H1 (cell line): ENCODE measurements around the gene CLIP3. TPM values are rescaled to one million over a fixed set of nuclear protein-coding genes. Genes with fewer than 3 reads are reported as not detected.

ENCODE experiments used
- CTCF ChIA-PET: fragments of 300-600 bp; sonication (Branson Sonifier 250); formaldehyde crosslinking; loops from one replicate; lab custom pipeline; 2021; ENCODE audit not compliant: partially characterized antibody; lab: Charles Lee
- POLR2A ChIA-PET: fragments of 300-600 bp; sonication (Branson Sonifier 250); formaldehyde crosslinking; loops from one replicate; lab custom pipeline; 2021; ENCODE audit warnings: inconsistent platforms; ENCODE audit not compliant: partially characterized antibody; lab: Charles Lee
- DNase-seq, 2 experiments: peaks; one replicate each; pipeline versions ENCODE4 v3.0.0 to v3.0.0-alpha.2; 2010 to 2022; ENCODE audit warnings: low spot score in 2 of 2, low read depth in 1 of 2, mixed read lengths in 1 of 2
- FAIRE-seq: peaks from 2 replicates; lab custom pipeline; 2011; peaks lifted over from hg19 to GRCh38; lab: Jason Lieb, UNC
- H2AFZ ChIP-seq: 2 replicates; pipeline ENCODE4 v1.8.1; 2012; ENCODE audit warnings: low read length, inconsistent platforms
- H2AK5ac ChIP-seq: 2 replicates; pipeline ENCODE4 v1.6.1; 2013; ENCODE audit warnings: low read depth, low read length
- H2BK120ac ChIP-seq: replicated peaks from 2 replicates; pipeline ENCODE3; 2013; ENCODE audit warnings: low read depth, low read length, inconsistent platforms
- H2BK12ac ChIP-seq: 2 replicates; pipeline ENCODE4 v1.6.1; 2013; ENCODE audit warnings: low read depth, low read length
- H2BK15ac ChIP-seq: 2 replicates; pipeline ENCODE4 v1.6.1; 2013; ENCODE audit warnings: low read length
- H2BK20ac ChIP-seq: 2 replicates; pipeline ENCODE4 v1.6.1; 2013; ENCODE audit warnings: low read length
- H2BK5ac ChIP-seq: 2 replicates; pipeline ENCODE4 v1.6.1; 2013; ENCODE audit warnings: low read depth, low read length
- H3K14ac ChIP-seq: 2 replicates; pipeline ENCODE4 v1.6.1; 2013; ENCODE audit warnings: inconsistent platforms; ENCODE audit not compliant: insufficient read length
- H3K18ac ChIP-seq: 2 replicates; pipeline ENCODE4 v1.6.1; 2013; ENCODE audit warnings: low read length; ENCODE audit errors: extremely low read depth
- H3K23ac ChIP-seq: 2 replicates; pipeline ENCODE4 v1.6.1; 2013; ENCODE audit warnings: inconsistent platforms; ENCODE audit not compliant: insufficient read length
- H3K23me2 ChIP-seq: 2 replicates; pipeline ENCODE4 v1.6.1; 2013; ENCODE audit warnings: low read depth, low read length
- H3K27ac ChIP-seq: 2 replicates; pipeline ENCODE4 v1.6.1; 2011; ENCODE audit warnings: low read depth, low read length, inconsistent platforms
- H3K27me3 ChIP-seq, 4 experiments: replicated peaks in 1 of 4; 1 replicate in 1 of 4; 2 replicates in 3 of 4; pipeline versions ENCODE4 v1.6.1 to v1.8.1; 2011 to 2013; ENCODE audit warnings: low read length in 3 of 4, mild to moderate bottlenecking in 3 of 4, inconsistent platforms in 2 of 4, mixed read lengths in 2 of 4, moderate library complexity in 1 of 4; ENCODE audit not compliant: control insufficient read depth in 3 of 4, insufficient read depth in 3 of 4; ENCODE audit errors: extremely low read depth in 1 of 4
- H3K36me3 ChIP-seq, 4 experiments: 2 replicates each; pipeline versions ENCODE4 v1.6.1 to v1.8.1; 2011 to 2013; ENCODE audit warnings: mild to moderate bottlenecking in 4 of 4, low read length in 3 of 4, moderate library complexity in 2 of 4, control low read depth in 1 of 4, inconsistent platforms in 1 of 4; ENCODE audit not compliant: insufficient read depth in 4 of 4, control insufficient read depth in 2 of 4
- H3K4ac ChIP-seq: replicated peaks from 2 replicates; pipeline ENCODE3; 2013; ENCODE audit warnings: low read length, low read depth, mixed read lengths, inconsistent platforms; ENCODE audit not compliant: insufficient read length
- H3K4me1 ChIP-seq, 4 experiments: replicated peaks in 1 of 4; 1 replicate in 1 of 4; 2 replicates in 3 of 4; pipeline versions ENCODE4 v1.6.1 to v1.8.1; 2011 to 2013; ENCODE audit warnings: low read length in 3 of 4, inconsistent platforms in 2 of 4, mixed read lengths in 1 of 4; ENCODE audit not compliant: insufficient read depth in 4 of 4, control insufficient read depth in 3 of 4
- H3K4me2 ChIP-seq, 2 experiments: 2 replicates each; pipeline versions ENCODE4 v1.6.1 to v1.8.1; 2011 to 2013; ENCODE audit warnings: low read depth in 2 of 2, low read length in 2 of 2, control low read depth in 1 of 2, inconsistent platforms in 1 of 2, mild to moderate bottlenecking in 1 of 2; ENCODE audit not compliant: insufficient read depth in 1 of 2
- H3K4me3 ChIP-seq, 4 experiments: fragments of 200-600, 300-600 bp in 1 of 4; sonication (generic), shearing (Covaris generic), sonication (Bioruptor Twin) in 1 of 4; 2 replicates each; pipeline versions ENCODE4 v1.5.1 to v1.8.1; 2011 to 2016; ENCODE audit warnings: low read length in 4 of 4, low read depth in 3 of 4, control low read depth in 2 of 4, inconsistent platforms in 2 of 4, mild to moderate bottlenecking in 2 of 4, mixed read lengths in 1 of 4, moderate library complexity in 1 of 4; ENCODE audit not compliant: insufficient read depth in 2 of 4; ENCODE audit errors: extremely low read depth in 1 of 4
- H3K56ac ChIP-seq: replicated peaks from 2 replicates; pipeline ENCODE3; 2013; ENCODE audit warnings: low read depth, mild to moderate bottlenecking, mixed read lengths, low read length, inconsistent platforms; ENCODE audit not compliant: insufficient read length
- H3K79me1 ChIP-seq: 2 replicates; pipeline ENCODE4 v1.6.1; 2013; ENCODE audit warnings: low read depth, low read length, control low read depth
- H3K79me2 ChIP-seq, 2 experiments: 2 replicates each; pipeline versions ENCODE4 v1.6.1 to v1.8.1; 2012 to 2013; ENCODE audit warnings: low read length in 2 of 2, mild to moderate bottlenecking in 2 of 2, inconsistent platforms in 1 of 2; ENCODE audit not compliant: insufficient read depth in 2 of 2, control insufficient read depth in 1 of 2
- H3K9ac ChIP-seq, 4 experiments: replicated peaks in 1 of 4; 1 replicate in 1 of 4; 2 replicates in 3 of 4; pipeline versions ENCODE4 v1.6.1 to v1.8.1; 2011 to 2013; ENCODE audit warnings: low read depth in 3 of 4, low read length in 3 of 4, control low read depth in 2 of 4, mild to moderate bottlenecking in 2 of 4, moderate library complexity in 2 of 4, inconsistent platforms in 1 of 4; ENCODE audit errors: extremely low read depth in 1 of 4
- H3K9me3 ChIP-seq, 2 experiments: 2 replicates each; pipeline versions ENCODE4 v1.6.1 to v1.8.1; 2012 to 2013; ENCODE audit warnings: mild to moderate bottlenecking in 2 of 2, moderate library complexity in 2 of 2, control low read depth in 1 of 2, inconsistent platforms in 1 of 2, low read depth in 1 of 2, low read length in 1 of 2, mixed read lengths in 1 of 2; ENCODE audit not compliant: insufficient read depth in 2 of 2
- H4K20me1 ChIP-seq, 2 experiments: replicated peaks in 1 of 2; 2 replicates each; pipeline versions ENCODE3 to v1.8.1; 2011 to 2013; ENCODE audit warnings: inconsistent platforms in 2 of 2, low read length in 2 of 2, mild to moderate bottlenecking in 1 of 2; ENCODE audit not compliant: insufficient read depth in 2 of 2, control insufficient read depth in 1 of 2
- H4K5ac ChIP-seq: 2 replicates; pipeline ENCODE4 v1.6.1; 2013; ENCODE audit warnings: low read length, low read depth, mixed read lengths, inconsistent platforms; ENCODE audit not compliant: insufficient read length
- H4K8ac ChIP-seq: 2 replicates; pipeline ENCODE4 v1.8.0; 2013; ENCODE audit warnings: mild to moderate bottlenecking, moderate library complexity, low read length, inconsistent platforms; ENCODE audit not compliant: insufficient read depth; ENCODE audit errors: extremely low read depth
- H4K91ac ChIP-seq: replicated peaks from 2 replicates; pipeline ENCODE3; 2013; ENCODE audit warnings: low read length, mixed read lengths, inconsistent platforms; ENCODE audit not compliant: insufficient read length
- EP300 ChIP-seq, 2 experiments: IDR thresholded peaks; 1 replicate in 1 of 2; 2 replicates in 1 of 2; pipeline ENCODE4 v1.6.1; 2011 to 2012; ENCODE audit warnings: low read depth in 2 of 2, low read length in 2 of 2, mild to moderate bottlenecking in 2 of 2, borderline replicate concordance in 1 of 2, inconsistent platforms in 1 of 2, moderate library complexity in 1 of 2
- RXRA ChIP-seq: IDR thresholded peaks from 2 replicates; pipeline ENCODE4 v1.6.1; 2011; ENCODE audit warnings: low read depth, mild to moderate bottlenecking, low read length, moderate library complexity; ENCODE audit not compliant: insufficient read depth
- WGBS, 2 experiments: shearing (Covaris generic) in 1 of 2; methylation state at CpG; one replicate each; pipeline versions ENCODE4 v1.1.6 to v1.1.7; 2013 to 2015; ENCODE audit warnings: low lambda C conversion rate in 2 of 2, mixed read lengths in 2 of 2, inconsistent platforms in 1 of 2, low coverage in 1 of 2, missing lambda C conversion rate in 1 of 2; ENCODE audit not compliant: insufficient replicate concordance in 2 of 2, insufficient coverage in 1 of 2, insufficient read length in 1 of 2; ENCODE audit errors: extremely low coverage in 1 of 2, missing lambda C conversion rate in 1 of 2; 5-methylcytosine and 5-hydroxymethylcytosine counted together
- polyA plus RNA-seq, 7 experiments: library from polyadenylated mRNA; depleted of rRNA in 3 of 7; stranded (reverse) in 5 of 7; unstranded in 2 of 7; fragments of >200 nt in 5 of 7; fragments of 200-250 nt in 2 of 7; gene quantifications; 1 replicate in 5 of 7; 2 replicates in 1 of 7; 4 replicates in 1 of 7; pipeline versions ENCODE4 v1.2.1 to v1.2.3, GENCODE V29; 2011 to 2013; ENCODE audit warnings: missing spikeins in 2 of 7, mixed read lengths in 2 of 7
- total RNA-seq: library from RNA; stranded (reverse); fragmentation: NEBNext Ultra II Directional; extraction: Animal tissue kit (Norgen Biotek cat#: 25700); gene quantifications from 2 replicates; pipeline ENCODE4 v1.2.1, GENCODE V29; 2021

The CLIP3 gene
- total and polyA plus RNA-seq, 2 of the 8 experiments (the other 6 are each of a cell fraction or from before 2014, with no cell fraction given) = 5.9 to 21.7 TPM

DNA sequence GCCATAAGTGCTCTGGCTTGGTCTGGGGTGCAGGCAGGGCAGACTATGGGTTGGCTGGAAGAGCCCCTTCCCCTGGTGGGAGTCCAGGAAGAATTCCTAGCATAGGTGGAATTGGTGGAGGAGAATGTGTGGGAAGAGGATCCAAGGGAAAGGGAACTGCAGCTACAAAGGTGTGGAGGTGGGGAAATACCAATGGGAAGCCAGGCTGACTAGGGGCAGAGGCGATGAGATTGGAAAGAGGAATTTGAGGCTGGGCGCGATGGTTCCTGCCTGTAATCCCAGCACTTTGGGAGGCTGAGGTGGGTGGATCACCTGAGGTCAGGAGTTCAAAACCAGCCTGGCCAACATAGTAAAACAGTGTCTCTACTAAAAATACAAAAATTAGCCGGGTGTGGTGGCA is 42.5 kb downstream of the CLIP3 start:
- Histone ChIP-seq H4K8ac (no peak overlapping the region), H3K18ac (no peak overlapping the region), H3K4me3 (no peak overlapping the region), H2BK12ac (no peak overlapping the region), H3K36me3 (no peaks in the 10 kb centered on the region), H2BK5ac (no peak overlapping the region), H3K56ac (no peak overlapping the region), H3K9me3 (no peaks in the 10 kb centered on the region; a peak in 1 of 4 replicates), H4K91ac (no peak overlapping the region), H2BK15ac (no peak overlapping the region), H3K4ac (no peak overlapping the region), H2AK5ac (no peak overlapping the region), H3K27ac (no peak overlapping the region), H2BK120ac (no peak overlapping the region), H3K14ac (no peak overlapping the region), H3K23ac (no peak overlapping the region), H3K4me2 (no peak overlapping the region), H3K4me1 (peaks cover 0 to 4% (median 1%) of the 10 kb centered on the region in 4 experiments; a peak in 3 of 7 replicates), H3K27me3 (peaks cover 0 to 13% (median 8%) of the 10 kb centered on the region in 4 experiments; a peak in 4 of 7 replicates), H3K79me1 (no peaks in the 10 kb centered on the region), H2AFZ (no peak overlapping the region), H2BK20ac (no peak overlapping the region), H4K20me1 (no peaks in the 10 kb centered on the region), H3K9ac (no peak overlapping the region), H4K5ac (no peak overlapping the region), H3K23me2 (peaks cover 6% of the 10 kb centered on the region; the same call in 1 of the 2 replicates), H3K79me2 (no peaks in the 10 kb centered on the region)
- POLR2A ChIA-PET = no interaction called here
- no peak for FAIRE-seq
- TF ChIP-seq RXRA (no peak), EP300 (IDR thresholded peaks at IDR 0.05; ENCODE audit: borderline replicate concordance in 1 of 2, low read depth in 2 of 2, low read length in 2 of 2) (no peak)
- DNase-seq = no peak
- CTCF ChIA-PET = no interaction called here
- 90% methylated on average over 4 of the region's 4 CpGs; no CpG with 5 or more reads in 1 of the 2 experiments for WGBS, 2 experiments
